Naive thymus-derived CD8-positive, alpha-beta T cell (primary cell): ENCODE measurements around the gene PI4KB. TPM values are rescaled to one million over a fixed set of nuclear protein-coding genes. Genes with fewer than 3 reads are reported as not detected.
A peak's percentile ranks its signal among the peaks of the same experiment; 100 is the strongest.

Experiments used
- ATAC-seq, 2 donors: fragments of 150-1000 bp; cut with Tn5 transposase in 1 of 2; sonication (Bioruptor Pico), chemical (Tn5 transposase) in 1 of 2; 1 replicate in 1 of 2; 2 replicates in 1 of 2; pipeline ENCODE4 v1.10.0; 2021; ENCODE audit warnings: mild to moderate bottlenecking in 2 of 2, moderate library complexity in 2 of 2
- POLR2A ChIA-PET: fragments of 350-600 bp; sonication (Branson Sonifier 250); formaldehyde crosslinking; loops from one replicate; lab custom pipeline; 2021; ENCODE audit warnings: antibody characterized with exemption; lab: Charles Lee
- DNase-seq, 10 donors: peaks; one replicate each; pipeline versions ENCODE4 v3.0.0 to v3.0.0-alpha.2; 2020 to 2022
- H3K27ac Mint-ChIP-seq, 10 donors: one replicate each; pipeline ENCODE4 v1.8.0; 2020 to 2022; ENCODE audit warnings: mild to moderate bottlenecking in 10 of 10, mixed read lengths in 10 of 10, moderate library complexity in 4 of 10, inconsistent platforms in 1 of 10
- H3K27me3 Mint-ChIP-seq, 5 donors: one replicate each; pipeline ENCODE4 v1.8.0; 2021 to 2022; ENCODE audit warnings: mixed read lengths in 5 of 5
- H3K36me3 Mint-ChIP-seq, 3 donors: one replicate each; pipeline ENCODE4 v1.8.0; 2020 to 2022; ENCODE audit warnings: mixed read lengths in 3 of 3, mild to moderate bottlenecking in 2 of 3, inconsistent platforms in 1 of 3
- H3K4me1 Mint-ChIP-seq, 4 donors: one replicate each; pipeline ENCODE4 v1.8.0; 2021 to 2022; ENCODE audit warnings: mixed read lengths in 4 of 4
- H3K4me3 Mint-ChIP-seq, 10 donors: one replicate each; pipeline ENCODE4 v1.8.0; 2020 to 2022; ENCODE audit warnings: mild to moderate bottlenecking in 10 of 10, mixed read lengths in 10 of 10, moderate library complexity in 6 of 10, inconsistent platforms in 1 of 10
- H3K9me3 Mint-ChIP-seq, 9 donors: one replicate each; pipeline ENCODE4 v1.8.0; 2020 to 2022; ENCODE audit warnings: mixed read lengths in 9 of 9, mild to moderate bottlenecking in 3 of 9, inconsistent platforms in 1 of 9, moderate library complexity in 1 of 9
- polyA plus RNA-seq, 3 donors: library from polyadenylated mRNA; unstranded; fragments of 300-500 nt; fragmentation: Illumina TruSeq; gene quantifications; one replicate each; pipeline ENCODE4 v1.2.3, GENCODE V29; 2021
- total RNA-seq, 8 experiments: library from RNA in 2 of 8; stranded (reverse) in 2 of 8; gene quantifications; one replicate each; pipeline ENCODE4 v1.2.3 and lab custom pipeline; 2021 to 2026

Gene PI4KB
- total and polyA plus RNA-seq, 5 experiments from 2014 or later: 42.4 to 96.6 (median 63.3) TPM

DNA sequence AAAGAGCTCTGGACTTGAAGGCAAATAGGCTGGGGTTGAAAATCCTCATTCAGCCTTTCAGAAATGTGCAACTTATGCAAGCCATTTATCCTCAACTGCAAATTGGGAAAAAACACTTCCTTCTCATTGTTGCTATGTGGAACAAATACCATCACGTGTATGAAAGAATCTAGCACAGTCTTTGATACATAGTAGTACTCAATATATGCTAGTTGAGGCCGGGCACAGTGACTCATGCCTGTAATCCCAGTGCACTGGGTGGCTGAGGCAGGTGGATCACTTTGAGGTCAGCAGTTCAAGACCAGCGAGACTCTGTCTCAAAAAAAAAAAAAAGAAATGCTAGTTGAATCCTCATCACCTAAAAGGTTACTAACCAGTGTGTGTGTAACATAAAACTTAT lies 8.2 kb downstream of the PI4KB start:
- Mint-ChIP-seq H3K27ac (peak overlapping the region in 2 of 10 donors; percentile 16 to 31), H3K27me3 (no peaks in the 10 kb centered on the region), H3K9me3 (no peaks in the 10 kb centered on the region), H3K4me1 (peaks cover 24 to 62% (median 43%) of the 10 kb centered on the region in 4 donors), H3K4me3 (no peak overlapping the region), H3K36me3 (peaks cover 0 to 80% (median 10%) of the 10 kb centered on the region in 3 donors)
- DNase-seq (no peak), ATAC-seq (no peak)
- POLR2A ChIA-PET: no interaction called here

DNA sequence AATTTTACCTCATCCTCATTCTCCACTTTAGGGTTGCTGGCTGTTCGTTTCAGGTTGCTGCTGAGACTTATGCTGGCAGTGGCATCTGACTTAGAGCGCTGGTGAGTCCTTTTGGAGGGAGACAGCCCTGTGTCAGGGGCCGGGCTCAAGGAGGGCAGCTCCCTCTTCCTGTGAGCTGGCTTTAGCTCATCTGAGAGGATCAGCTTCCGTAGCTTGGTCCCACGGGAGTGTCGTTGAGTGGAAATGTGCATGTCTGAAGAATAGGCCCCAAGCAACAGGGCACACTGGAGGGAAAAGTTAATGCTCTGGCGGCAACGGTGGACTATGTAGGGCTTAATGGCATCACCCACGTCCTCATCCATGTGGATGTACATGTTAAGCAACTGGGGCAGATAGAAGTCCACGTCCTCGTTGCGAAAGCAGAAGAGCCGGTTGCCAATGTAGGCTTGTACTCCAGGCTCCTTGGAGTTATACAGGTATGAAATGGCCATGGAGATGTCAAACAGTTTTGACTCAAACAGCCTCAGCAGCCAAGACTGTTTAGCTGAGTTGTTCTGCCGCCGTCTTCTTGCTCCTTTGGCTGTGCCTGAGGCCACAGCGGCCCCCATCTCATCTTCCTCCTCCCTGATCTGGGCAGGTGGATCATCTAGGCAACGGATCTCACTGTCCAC lies 11.5 kb downstream of the PI4KB start:
- Mint-ChIP-seq H3K4me1 (peaks cover 31 to 76% (median 55%) of the 10 kb centered on the region in 4 donors), H3K36me3 (peaks cover 0 to 81% (median 8%) of the 10 kb centered on the region in 3 donors), H3K4me3 (peak overlapping the region in 1 of 10 donors; percentile 20), H3K27ac (peak overlapping the region in 5 of 10 donors; percentile 9 to 57 (median 36)), H3K9me3 (no peaks in the 10 kb centered on the region), H3K27me3 (no peaks in the 10 kb centered on the region)
- DNase-seq: no peak
- POLR2A ChIA-PET: interaction anchor here (0.5 to 0.7 kb wide), 2 partner anchors 9 to 61 kb away, joined by 3 to 4 read pairs; partner anchors contain the start of gene PSMD4
- no peak for ATAC-seq

DNA sequence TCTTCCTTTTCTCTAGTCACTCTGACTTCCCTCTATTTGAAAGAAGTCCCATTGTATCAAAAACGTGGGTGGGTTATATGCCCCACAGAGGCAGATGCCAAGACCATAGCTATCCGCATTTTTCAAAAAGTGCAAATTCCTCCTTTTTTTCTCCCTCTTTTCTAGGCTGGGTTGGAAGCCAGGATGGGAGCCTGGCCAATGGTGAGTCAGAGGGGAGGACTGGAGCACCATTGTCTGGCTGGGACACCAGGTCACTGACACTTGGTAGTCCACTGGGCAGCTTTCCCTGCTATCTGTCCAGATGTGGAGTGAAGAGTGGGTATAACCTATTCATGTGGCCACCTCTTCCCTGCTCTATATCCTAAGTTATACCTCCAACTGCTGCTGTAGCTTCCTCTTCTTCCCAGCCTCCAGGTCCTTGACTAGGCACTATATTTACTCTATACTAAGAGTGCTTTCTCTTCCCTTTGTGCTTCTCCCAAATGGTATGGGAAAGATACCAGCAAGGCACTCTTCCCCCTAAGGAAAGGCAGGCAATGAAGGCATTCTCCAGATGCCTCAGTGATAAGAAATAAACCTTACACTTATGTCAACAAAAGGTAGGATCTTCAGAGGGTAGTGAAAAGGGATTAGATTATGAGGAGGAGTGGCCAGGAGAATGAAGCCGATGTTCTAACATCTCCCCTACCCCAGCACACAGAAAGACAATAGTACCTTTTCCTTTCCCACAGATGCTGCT lies 12.9 kb downstream of the PI4KB start:
- no peak overlapping the region for H3K4me3 Mint-ChIP-seq
- ATAC-seq (no peak), DNase-seq (no peak)
- H3K9me3 Mint-ChIP-seq: no peaks in the 10 kb centered on the region
- H3K36me3 Mint-ChIP-seq: peaks cover 0 to 78% (median 8%) of the 10 kb centered on the region in 3 donors
- peak overlapping the region in 5 of 10 donors; percentile 7 to 54 (median 35) for H3K27ac Mint-ChIP-seq
- no peaks in the 10 kb centered on the region for H3K27me3 Mint-ChIP-seq
- H3K4me1 Mint-ChIP-seq: peaks cover 28 to 67% (median 53%) of the 10 kb centered on the region in 4 donors
- POLR2A ChIA-PET: interaction anchor here (0.5 to 1.0 kb wide), 3 partner anchors 12 to 31 kb away, joined by 3 to 4 read pairs (median 4); partner anchors contain the start of gene PI4KB

DNA sequence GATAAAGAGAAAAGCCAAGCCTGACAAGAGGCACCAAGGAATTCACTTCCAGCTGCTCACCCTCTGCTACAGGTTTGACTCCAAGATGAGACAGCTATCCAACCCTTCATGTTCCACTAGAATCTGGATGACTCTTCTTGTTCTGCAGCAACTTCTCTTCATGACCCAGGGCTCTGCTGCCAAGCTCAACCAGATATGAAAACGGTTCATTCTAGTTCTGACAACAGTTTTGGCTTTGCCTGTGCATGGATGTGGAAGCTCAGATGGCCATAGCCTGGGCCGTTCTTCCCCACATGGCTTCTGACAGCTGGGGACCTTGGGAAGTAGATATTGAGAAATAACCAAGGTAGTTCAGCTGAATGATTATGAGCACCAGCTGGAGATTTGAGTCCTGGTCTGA lies 13.7 kb downstream of the PI4KB start:
- Mint-ChIP-seq H3K4me3 (no peak overlapping the region), H3K36me3 (peaks cover 0 to 79% (median 6%) of the 10 kb centered on the region in 3 donors), H3K9me3 (no peaks in the 10 kb centered on the region), H3K4me1 (peaks cover 28 to 62% (median 52%) of the 10 kb centered on the region in 4 donors), H3K27me3 (no peaks in the 10 kb centered on the region), H3K27ac (peak overlapping the region in 4 of 10 donors; percentile 43 to 74 (median 64))
- POLR2A ChIA-PET: interaction anchor here (1.0 kb wide), 1 partner anchor 13 kb away, joined by 3 read pairs; the partner anchor contains the start of gene PI4KB
- DNase-seq (no peak), ATAC-seq (no peak)

DNA sequence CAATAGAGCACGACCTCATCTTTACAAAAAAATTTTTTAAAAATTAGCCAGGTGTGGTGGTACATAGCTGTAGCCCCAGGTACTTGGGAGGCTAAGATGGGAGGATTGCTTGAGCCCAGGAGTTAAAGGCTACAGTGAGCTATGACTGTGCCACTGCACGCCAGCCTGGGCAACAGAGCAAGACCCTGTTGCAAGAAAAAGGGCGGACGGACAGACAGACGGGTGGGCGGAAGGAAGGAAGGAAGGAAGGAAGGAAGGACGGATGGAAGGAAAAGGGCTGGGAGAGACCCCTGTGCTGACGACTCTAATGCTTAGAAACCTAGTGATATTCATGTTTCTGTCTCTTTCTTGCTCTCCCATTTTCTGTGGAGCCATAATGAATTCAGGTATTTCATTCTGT lies 14.4 kb downstream of the PI4KB start:
- DNase-seq: no peak
- no peak overlapping the region for H3K4me3 Mint-ChIP-seq
- POLR2A ChIA-PET: interaction anchor here (1.0 kb wide), 1 partner anchor 14 kb away, joined by 3 read pairs; the partner anchor contains the start of gene PI4KB
- ATAC-seq: no peak
- H3K27ac Mint-ChIP-seq: peak overlapping the region in 8 of 10 donors; percentile 15 to 77 (median 61)
- H3K36me3 Mint-ChIP-seq: peaks cover 0 to 83% (median 6%) of the 10 kb centered on the region in 3 donors
- no peaks in the 10 kb centered on the region for H3K9me3 Mint-ChIP-seq
- peaks cover 28 to 62% (median 52%) of the 10 kb centered on the region in 4 donors for H3K4me1 Mint-ChIP-seq
- H3K27me3 Mint-ChIP-seq: no peaks in the 10 kb centered on the region

DNA sequence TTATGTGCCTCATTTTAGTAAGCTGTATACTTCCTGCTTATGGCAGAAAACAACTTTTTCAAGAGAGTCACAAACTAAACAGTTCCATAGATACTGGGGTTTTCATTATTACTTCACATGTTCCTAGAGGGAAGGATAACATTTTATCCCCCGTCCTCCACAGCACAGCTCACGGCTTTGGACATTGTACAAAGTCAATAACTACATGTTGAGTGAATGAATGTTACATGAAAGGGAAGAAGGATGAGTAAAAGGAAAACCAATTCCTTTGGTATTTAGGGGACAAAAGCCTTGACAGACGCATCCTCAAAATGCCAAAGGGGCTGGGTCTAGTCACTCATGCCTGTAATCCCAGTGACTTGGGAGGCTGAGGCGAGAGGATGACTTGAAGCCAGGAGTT lies 14.8 kb downstream of the PI4KB start:
- Mint-ChIP-seq H3K27me3 (no peaks in the 10 kb centered on the region), H3K9me3 (no peaks in the 10 kb centered on the region), H3K4me3 (no peak overlapping the region), H3K27ac (peak overlapping the region in 6 of 10 donors; percentile 23 to 75 (median 65)), H3K4me1 (peaks cover 26 to 59% (median 50%) of the 10 kb centered on the region in 4 donors), H3K36me3 (peaks cover 0 to 83% (median 6%) of the 10 kb centered on the region in 3 donors)
- ATAC-seq (no peak), DNase-seq (no peak)
- POLR2A ChIA-PET: no interaction called here

DNA sequence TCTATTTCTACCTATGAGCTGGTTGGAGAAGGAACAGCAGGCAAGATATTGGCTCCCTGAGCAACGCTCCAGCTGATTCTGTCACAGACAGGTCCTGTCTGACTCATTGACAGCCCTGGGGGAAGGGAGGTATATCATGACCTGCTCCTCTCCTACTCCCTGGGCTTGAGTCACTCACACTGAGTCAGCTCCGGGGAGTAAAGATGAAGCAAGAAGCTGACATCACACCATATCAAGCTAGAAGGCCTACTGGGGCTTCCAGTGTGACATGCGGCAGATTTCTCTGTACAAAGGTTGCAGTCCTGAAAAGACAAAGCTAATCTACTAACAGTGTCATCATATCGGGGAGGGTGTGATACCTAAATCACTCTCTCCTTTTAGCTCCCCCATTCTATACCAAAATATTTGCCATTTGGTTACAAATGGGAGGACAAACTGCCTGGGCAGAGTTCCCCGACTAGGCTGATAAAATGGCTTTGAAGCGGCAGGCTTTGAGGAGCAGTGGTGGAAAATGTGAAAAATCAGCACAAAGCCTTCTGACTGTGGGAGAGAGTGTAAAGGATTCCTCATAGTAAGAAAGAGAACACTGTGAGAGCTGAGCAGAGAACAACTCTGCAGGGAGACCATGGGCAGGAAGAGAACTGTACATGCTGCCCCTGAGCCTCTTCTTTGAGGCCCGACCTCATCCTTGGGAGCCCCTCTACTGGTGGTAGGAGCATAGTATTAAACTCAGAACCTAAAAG lies 15.5 kb downstream of the PI4KB start:
- Mint-ChIP-seq H3K27ac (peak overlapping the region; percentile 3 to 79 (median 67)), H3K4me3 (peak overlapping the region in 2 of 10 donors; percentile 1 to 16), H3K36me3 (peaks cover 0 to 87% (median 9%) of the 10 kb centered on the region in 3 donors), H3K4me1 (peaks cover 26 to 57% (median 49%) of the 10 kb centered on the region in 4 donors), H3K27me3 (no peaks in the 10 kb centered on the region), H3K9me3 (no peaks in the 10 kb centered on the region)
- ATAC-seq (peak; percentile 42 to 78), DNase-seq (peak in 1 of 10 donors; percentile 58)
- POLR2A ChIA-PET: interaction anchor here (1.2 kb wide), 1 partner anchor 16 kb away, joined by 3 read pairs; no protein-coding TSS in a partner anchor

DNA sequence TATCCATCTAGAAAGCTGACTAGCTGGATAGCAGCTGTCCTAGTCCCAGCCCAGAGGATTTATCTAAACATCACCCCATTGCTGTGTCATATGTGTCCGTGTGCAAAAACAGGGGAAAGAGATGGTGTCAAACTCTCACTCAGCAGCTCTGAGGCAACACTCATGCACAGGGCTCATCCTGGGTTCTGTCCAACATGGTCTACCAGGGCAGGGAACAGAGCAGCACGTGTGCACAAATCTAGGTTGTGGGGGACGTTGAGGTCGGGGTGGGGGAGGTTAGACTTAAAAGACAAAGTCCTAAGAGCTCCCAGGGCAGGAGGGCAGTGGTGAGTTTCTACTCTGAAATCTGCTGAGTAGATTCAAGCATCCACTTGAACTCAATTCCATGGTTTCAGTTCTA lies 16.2 kb downstream of the PI4KB start:
- Mint-ChIP-seq H3K9me3 (no peaks in the 10 kb centered on the region), H3K27me3 (no peaks in the 10 kb centered on the region), H3K36me3 (peaks cover 0 to 90% (median 7%) of the 10 kb centered on the region in 3 donors), H3K4me1 (peaks cover 26 to 53% (median 47%) of the 10 kb centered on the region in 4 donors), H3K27ac (peak overlapping the region; percentile 16 to 79 (median 48)), H3K4me3 (no peak overlapping the region)
- ATAC-seq (no peak), DNase-seq (no peak)
- POLR2A ChIA-PET: interaction anchor here (1.2 kb wide), 1 partner anchor 17 kb away, joined by 3 read pairs; no protein-coding TSS in a partner anchor

DNA sequence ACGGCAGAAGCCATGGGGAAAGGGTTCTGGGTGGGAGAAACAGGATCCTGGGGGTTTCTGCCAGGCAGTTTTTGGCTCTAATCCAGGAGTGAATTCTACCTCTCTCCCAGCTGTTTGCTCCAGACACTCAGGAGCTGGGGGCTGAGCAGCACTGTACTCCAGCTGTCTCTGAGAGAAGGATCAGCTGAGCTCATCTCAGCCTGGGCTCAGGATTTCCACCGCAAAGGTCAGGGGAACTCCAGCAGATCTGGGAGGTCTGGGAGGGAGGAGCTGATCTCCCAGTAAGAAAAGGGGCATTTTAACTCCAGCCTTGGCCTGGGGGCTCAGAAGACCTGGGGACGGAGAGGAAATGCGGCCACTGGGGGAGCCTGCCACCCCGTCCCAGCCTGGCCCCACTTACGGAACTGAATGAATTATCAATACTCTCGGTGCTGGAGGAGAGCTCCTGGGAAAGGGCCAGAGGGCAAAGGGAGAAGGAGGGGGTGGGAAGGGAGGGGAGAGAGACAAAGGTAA lies 17.3 kb downstream of the PI4KB start:
- Mint-ChIP-seq H3K4me3 (no peak overlapping the region), H3K4me1 (peaks cover 21 to 44% (median 40%) of the 10 kb centered on the region in 4 donors), H3K27ac (peak overlapping the region in 5 of 10 donors; percentile 36 to 84 (median 58)), H3K27me3 (no peaks in the 10 kb centered on the region), H3K36me3 (peaks cover 0 to 90% (median 12%) of the 10 kb centered on the region in 3 donors), H3K9me3 (no peaks in the 10 kb centered on the region)
- no peak for DNase-seq
- POLR2A ChIA-PET: no interaction called here
- ATAC-seq: no peak

DNA sequence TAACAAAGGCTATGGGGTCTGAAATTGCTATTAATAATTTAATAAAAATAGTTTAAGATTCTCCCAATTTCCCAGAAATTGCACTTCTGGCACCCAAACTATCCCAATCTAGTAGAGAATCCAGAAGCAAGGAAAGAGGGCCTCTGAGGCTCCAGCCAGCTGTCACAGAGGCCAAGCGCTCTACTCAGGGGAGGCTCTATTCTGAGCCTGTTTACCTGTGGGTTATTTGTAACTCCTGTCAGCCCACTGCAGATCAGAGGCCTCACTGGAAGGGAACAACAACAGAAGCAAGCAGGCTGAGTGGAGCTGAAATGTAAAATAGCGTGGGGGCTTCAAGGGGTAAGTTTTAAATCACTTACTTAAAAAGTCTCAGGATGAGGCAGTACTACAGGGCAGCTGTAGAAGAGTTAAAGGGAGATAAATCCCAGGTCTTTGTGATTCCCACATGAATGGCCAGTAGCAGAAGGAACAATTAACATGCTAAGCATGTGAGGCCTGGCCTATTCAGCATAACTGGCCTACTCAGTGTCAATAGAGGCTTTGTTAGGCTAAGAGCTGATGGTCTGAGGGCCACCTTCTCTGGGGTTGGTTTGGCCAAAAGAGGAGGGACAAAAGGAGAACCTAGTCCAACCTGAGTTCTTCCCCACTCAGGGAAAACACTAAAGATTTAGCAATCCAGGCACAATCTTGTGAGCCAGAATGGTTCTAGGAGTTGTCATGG lies 32.3 kb downstream of the PI4KB start:
- peaks cover 4 to 19% (median 12%) of the 10 kb centered on the region in 4 donors for H3K4me1 Mint-ChIP-seq
- H3K4me3 Mint-ChIP-seq: no peak overlapping the region
- no peak for DNase-seq
- H3K27ac Mint-ChIP-seq: peak overlapping the region in 6 of 10 donors; percentile 21 to 77 (median 68)
- peaks cover 0 to 86% (median 15%) of the 10 kb centered on the region in 3 donors for H3K36me3 Mint-ChIP-seq
- H3K27me3 Mint-ChIP-seq: no peaks in the 10 kb centered on the region
- no peaks in the 10 kb centered on the region for H3K9me3 Mint-ChIP-seq
- POLR2A ChIA-PET: interaction anchor here (0.6 to 2.9 kb wide), 2 partner anchors 13 to 39 kb away, joined by 3 to 10 read pairs; partner anchors contain the start of gene ZNF687
- no peak for ATAC-seq

DNA sequence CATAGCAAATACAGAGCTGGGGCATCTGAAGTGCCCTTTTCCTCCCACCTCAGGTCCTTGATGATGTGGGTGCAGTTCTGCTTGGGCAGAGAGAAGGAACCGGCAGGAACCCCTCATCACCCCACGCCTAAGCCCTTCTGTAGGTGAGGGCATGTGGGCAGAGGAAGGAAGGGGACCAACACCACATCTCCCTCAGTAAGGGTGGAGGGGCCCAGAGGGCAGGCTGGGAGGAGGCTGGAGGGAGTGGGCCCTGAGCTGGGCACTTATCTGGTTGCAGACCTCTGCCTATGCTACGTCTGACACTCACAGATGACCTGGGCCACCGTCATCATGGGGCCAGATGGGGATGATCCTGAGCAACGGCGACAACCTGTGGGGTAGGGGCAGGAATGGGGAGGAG lies 34.1 kb downstream of the PI4KB start:
- Mint-ChIP-seq H3K4me3 (peak overlapping the region in 1 of 10 donors; percentile 10), H3K27me3 (no peaks in the 10 kb centered on the region), H3K9me3 (no peaks in the 10 kb centered on the region), H3K27ac (peak overlapping the region; percentile 14 to 93 (median 69)), H3K36me3 (peaks cover 0 to 84% (median 4%) of the 10 kb centered on the region in 3 donors), H3K4me1 (peaks cover 16 to 37% (median 27%) of the 10 kb centered on the region in 4 donors)
- POLR2A ChIA-PET: interaction anchor here (1.8 to 2.9 kb wide), 2 partner anchors 10 to 11 kb away, joined by 7 to 10 read pairs; partner anchors contain the start of gene ZNF687
- DNase-seq (no peak), ATAC-seq (no peak)
